LNCaP clone FGC (cell line): ENCODE measurements around the gene ARFRP1.

Experiments
- DNase-seq: peaks from one replicate; pipeline ENCODE4 v3.0.0-alpha.2; 2011; ENCODE audit warnings: low read depth
- H3K4me3 ChIP-seq: 2 replicates; pipeline ENCODE4 v1.5.1; 2011; ENCODE audit warnings: mild to moderate bottlenecking, low read depth, low read length, control low read depth
- TF ChIP-seq, protein P1 (sequence below): IDR thresholded peaks from 2 replicates; pipeline ENCODE4 v1.5.1; 2012; ENCODE audit warnings: mild to moderate bottlenecking; ENCODE audit not compliant: control insufficient read depth, insufficient read depth; ENCODE audit errors: extremely low read depth

The ARFRP1 gene

DNA sequence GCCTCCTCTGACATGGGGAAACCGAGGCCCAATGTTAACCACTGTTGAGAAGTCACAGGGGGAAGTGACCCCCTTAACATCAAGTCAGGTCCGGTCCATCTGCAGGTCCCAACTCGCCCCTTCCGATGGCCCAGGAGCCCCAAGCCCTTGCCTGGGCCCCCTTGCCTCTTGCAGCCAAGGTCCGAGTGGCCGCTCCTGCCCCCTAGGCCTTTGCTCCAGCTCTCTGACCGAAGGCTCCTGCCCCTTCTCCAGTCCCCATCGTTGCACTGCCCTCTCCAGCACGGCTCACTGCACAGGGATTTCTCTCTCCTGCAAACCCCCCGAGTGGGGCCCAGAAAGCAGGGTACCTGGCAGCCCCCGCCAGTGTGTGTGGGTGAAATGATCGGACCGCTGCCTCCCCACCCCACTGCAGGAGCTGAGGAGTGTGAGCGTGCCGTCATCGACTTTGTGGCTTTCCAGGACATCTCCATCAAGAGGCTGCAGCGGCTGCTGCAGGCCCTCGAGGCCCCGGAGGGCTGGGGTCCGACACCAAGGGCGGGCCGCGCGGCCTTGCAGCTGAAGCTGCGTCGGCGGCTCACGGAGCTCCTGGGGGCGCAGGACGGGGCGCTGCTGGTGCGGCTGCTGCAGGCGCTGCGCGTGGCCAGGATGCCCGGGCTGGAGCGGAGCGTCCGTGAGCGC lies 9.8 kb downstream of the ARFRP1 start:
- H3K4me3 ChIP-seq, result no peak overlapping the region
- TF ChIP-seq, protein P1, sequence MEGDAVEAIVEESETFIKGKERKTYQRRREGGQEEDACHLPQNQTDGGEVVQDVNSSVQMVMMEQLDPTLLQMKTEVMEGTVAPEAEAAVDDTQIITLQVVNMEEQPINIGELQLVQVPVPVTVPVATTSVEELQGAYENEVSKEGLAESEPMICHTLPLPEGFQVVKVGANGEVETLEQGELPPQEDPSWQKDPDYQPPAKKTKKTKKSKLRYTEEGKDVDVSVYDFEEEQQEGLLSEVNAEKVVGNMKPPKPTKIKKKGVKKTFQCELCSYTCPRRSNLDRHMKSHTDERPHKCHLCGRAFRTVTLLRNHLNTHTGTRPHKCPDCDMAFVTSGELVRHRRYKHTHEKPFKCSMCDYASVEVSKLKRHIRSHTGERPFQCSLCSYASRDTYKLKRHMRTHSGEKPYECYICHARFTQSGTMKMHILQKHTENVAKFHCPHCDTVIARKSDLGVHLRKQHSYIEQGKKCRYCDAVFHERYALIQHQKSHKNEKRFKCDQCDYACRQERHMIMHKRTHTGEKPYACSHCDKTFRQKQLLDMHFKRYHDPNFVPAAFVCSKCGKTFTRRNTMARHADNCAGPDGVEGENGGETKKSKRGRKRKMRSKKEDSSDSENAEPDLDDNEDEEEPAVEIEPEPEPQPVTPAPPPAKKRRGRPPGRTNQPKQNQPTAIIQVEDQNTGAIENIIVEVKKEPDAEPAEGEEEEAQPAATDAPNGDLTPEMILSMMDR, result no peak
- no peak for DNase-seq

GRCh38 chr20:63697357-63697867 lies 10.4 kb downstream of the ARFRP1 start:
- TF ChIP-seq, protein P1, result no peak
- no peak overlapping the region for H3K4me3 ChIP-seq
- no peak for DNase-seq

DNA sequence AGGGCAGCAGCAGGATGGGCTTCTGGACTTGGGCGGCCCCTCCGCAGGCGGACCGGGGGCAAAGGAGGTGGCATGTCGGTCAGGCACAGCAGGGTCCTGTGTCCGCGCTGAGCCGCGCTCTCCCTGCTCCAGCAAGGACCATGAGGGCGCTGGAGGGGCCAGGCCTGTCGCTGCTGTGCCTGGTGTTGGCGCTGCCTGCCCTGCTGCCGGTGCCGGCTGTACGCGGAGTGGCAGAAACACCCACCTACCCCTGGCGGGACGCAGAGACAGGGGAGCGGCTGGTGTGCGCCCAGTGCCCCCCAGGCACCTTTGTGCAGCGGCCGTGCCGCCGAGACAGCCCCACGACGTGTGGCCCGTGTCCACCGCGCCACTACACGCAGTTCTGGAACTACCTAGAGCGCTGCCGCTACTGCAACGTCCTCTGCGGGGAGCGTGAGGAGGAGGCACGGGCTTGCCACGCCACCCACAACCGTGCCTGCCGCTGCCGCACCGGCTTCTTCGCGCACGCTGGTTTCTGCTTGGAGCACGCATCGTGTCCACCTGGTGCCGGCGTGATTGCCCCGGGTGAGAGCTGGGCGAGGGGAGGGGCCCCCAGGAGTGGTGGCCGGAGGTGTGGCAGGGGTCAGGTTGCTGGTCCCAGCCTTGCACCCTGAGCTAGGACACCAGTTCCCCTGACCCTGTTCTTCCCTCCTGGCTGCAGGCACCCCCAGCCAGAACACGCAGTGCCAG lies 11.0 kb downstream of the ARFRP1 start, which contains the start of gene TNFRSF6B:
TSS of gene TNFRSF6B (plus strand) at position 25 of the 729 bp plus-strand sequence. CDS start at position 141, 116 bp downstream.
- no peak for DNase-seq
- TF ChIP-seq, protein P1, result no peak
- H3K4me3 ChIP-seq, result no peak within 1 kb of the TSS

- H3K4me3 ChIP-seq, result no peak overlapping the region
- DNase-seq, result no peak
- TF ChIP-seq, protein P1, result no peak
These were observed 11.5 kb downstream of the ARFRP1 start for GRCh38 chr20:63696306-63696627.

DNA sequence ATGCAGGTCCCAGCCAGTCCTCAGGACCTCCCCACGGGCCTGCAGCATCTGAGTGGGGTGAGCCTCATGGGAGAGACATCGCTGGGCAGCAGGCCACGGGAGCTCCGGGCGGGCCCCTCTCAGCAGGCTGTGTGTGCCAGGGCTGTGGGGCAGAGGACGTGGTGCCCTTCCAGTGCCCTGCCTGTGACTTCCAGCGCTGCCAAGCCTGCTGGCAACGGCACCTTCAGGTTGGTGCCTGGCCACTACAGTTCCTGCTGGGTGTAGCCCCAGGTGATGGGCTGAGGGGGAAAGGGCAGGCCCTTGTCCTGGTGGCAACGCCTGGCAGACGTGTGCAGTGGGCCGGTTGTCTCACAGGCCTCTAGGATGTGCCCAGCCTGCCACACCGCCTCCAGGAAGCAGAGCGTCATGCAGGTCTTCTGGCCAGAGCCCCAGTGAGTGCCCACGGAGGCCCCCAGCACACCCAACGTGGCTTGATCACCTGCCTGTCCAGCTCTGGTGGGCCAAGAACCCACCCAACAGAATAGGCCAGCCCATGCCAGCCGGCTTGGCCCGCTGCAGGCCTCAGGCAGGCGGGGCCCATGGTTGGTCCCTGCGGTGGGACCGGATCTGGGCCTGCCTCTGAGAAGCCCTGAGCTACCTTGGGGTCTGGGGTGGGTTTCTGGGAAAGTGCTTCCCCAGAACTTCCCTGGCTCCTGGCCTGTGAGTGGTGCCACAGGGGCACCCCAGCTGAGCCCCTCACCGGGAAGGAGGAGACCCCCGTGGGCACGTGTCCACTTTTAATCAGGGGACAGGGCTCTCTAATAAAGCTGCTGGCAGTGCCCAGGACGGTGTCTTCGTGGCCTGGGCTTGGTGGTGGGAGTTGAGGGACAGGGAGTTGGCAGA lies 12.1 kb downstream of the ARFRP1 start:
- DNase-seq, result no peak
- TF ChIP-seq, protein P1, result no peak
- no peak overlapping the region for H3K4me3 ChIP-seq

DNA sequence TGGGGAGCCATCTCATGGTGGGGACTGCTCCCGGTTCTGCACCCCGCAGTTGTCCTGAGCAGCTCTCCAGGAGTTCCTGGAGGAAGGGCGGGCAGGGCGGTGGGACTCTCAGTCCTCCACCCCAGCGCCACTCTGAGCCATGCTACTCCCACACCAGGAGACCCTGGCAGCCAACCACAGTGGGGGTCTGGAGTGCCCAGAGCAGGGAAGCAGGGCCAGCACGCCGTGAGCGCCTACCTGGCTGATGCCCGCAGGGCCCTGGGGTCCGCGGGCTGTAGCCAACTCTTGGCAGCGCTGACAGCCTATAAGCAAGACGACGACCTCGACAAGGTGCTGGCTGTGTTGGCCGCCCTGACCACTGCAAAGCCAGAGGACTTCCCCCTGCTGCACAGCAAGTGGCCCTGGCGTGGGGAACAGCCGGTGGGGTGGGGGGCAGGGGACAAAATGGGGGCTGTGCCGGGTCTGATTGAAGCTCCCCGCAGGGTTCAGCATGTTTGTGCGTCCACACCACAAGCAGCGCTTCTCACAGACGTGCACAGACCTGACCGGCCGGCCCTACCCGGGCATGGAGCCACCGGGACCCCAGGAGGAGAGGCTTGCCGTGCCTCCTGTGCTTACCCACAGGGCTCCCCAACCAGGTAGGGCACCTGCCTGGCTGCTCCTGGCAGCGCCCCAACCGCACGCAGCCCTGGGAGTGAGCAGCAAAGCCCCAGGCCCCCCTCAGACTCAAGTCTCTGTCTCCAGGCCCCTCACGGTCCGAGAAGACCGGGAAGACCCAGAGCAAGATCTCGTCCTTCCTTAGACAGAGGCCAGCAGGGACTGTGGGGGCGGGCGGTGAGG lies 13.0 kb downstream of the ARFRP1 start:
- TF ChIP-seq, protein P1, result no peak
- DNase-seq, result no peak
- H3K4me3 ChIP-seq, result no peak overlapping the region
